Renal pelvis (tissue), 12 donors: ENCODE results near the gene RBM27. TPM values are rescaled to one million over a fixed set of nuclear protein-coding genes. Genes with fewer than 3 reads are reported as not detected.
"Not testable (repeated sequence)": the region's sequence is repeated elsewhere in the genome, so short reads cannot be mapped to it uniquely, and the experiment has no call there.

Experiments used
- DNase-seq: peaks from one replicate; pipeline ENCODE4 v3.0.0-alpha.2; 2013
- long read RNA-seq, 16 experiments: transcript quantifications; one replicate each; lab custom pipeline, GENCODE V29; 2026
- polyA plus RNA-seq, 3 donors: library from polyadenylated mRNA; unstranded; fragments of 120-200 nt; gene quantifications; one replicate each; pipeline ENCODE4 v1.2.1, GENCODE V29; 2013; ENCODE audit not compliant: insufficient read length in 3 of 3

The RBM27 gene
- 10 to 100 TPM; 24.1 to 26.5 (median 26.0) TPM for polyA plus RNA-seq
- long read RNA-seq, donor 1, full-length matches to known transcripts = 1 of 1 reads
- long read RNA-seq, donor 1, partial matches to known transcripts = 0 of 1 reads
- long read RNA-seq, donor 1, other reads (novel, unspliced or antisense) = 0 of 1 reads
- long read RNA-seq, donor 2 = 0 reads
- long read RNA-seq, donor 3 = 0 reads
- long read RNA-seq, donor 4 = 0 reads
- long read RNA-seq, donor 5 = 0 reads
- long read RNA-seq, donor 6 = 0 reads
- long read RNA-seq, donor 7, full-length matches to known transcripts = 1 of 1 reads
- long read RNA-seq, donor 7, partial matches to known transcripts = 0 of 1 reads
- long read RNA-seq, donor 7, other reads (novel, unspliced or antisense) = 0 of 1 reads
- long read RNA-seq, donor 8 = 0 reads
- long read RNA-seq, donor 9, full-length matches to known transcripts = 1 of 1 reads
- long read RNA-seq, donor 9, partial matches to known transcripts = 0 of 1 reads
- long read RNA-seq, donor 9, other reads (novel, unspliced or antisense) = 0 of 1 reads
- long read RNA-seq, donor 10 = 0 reads
- long read RNA-seq, donor 11, full-length matches to known transcripts = 1 of 1 reads
- long read RNA-seq, donor 11, partial matches to known transcripts = 0 of 1 reads
- long read RNA-seq, donor 11, other reads (novel, unspliced or antisense) = 0 of 1 reads
- long read RNA-seq, donor 12 = 0 reads
- long read RNA-seq, donor 13 = 0 reads
- long read RNA-seq, donor 14 = 0 reads
- long read RNA-seq, donor 15, partial matches to known transcripts = 0 of 1 reads
- long read RNA-seq, donor 15, other reads (novel, unspliced or antisense) = 0 of 1 reads
- long read RNA-seq, donor 16 = 0 reads

GRCh38 chr5:146203011-146203871 lies at the start of gene RBM27:
RBM27 (plus strand) TSS chr5:146203605; CDS start chr5:146203766, 161 bp downstream.
- peak; percentile 97 for DNase-seq

GRCh38 chr5:146158255-146158654 lies 45.1 kb upstream of the RBM27 start:
- no peak for DNase-seq

GRCh38 chr5:146164382-146164781 lies 39.0 kb upstream of the RBM27 start:
- DNase-seq = no peak

GRCh38 chr5:146165460-146165859 lies 37.9 kb upstream of the RBM27 start:
- no peak for DNase-seq

- no peak for DNase-seq
Measured at GRCh38 chr5:146165903-146166302, 37.5 kb upstream of the RBM27 start.

GRCh38 chr5:146169076-146169475 lies 34.3 kb upstream of the RBM27 start:
- DNase-seq = no peak

- DNase-seq = not testable (repeated sequence)
Measured at GRCh38 chr5:146173049-146173448, 30.4 kb upstream of the RBM27 start.

- DNase-seq = no peak
Measured at GRCh38 chr5:146173597-146173996, 29.8 kb upstream of the RBM27 start.

GRCh38 chr5:146176805-146177204 lies 26.6 kb upstream of the RBM27 start:
- DNase-seq = no peak

- DNase-seq = no peak
Measured at GRCh38 chr5:146179696-146180095, 23.7 kb upstream of the RBM27 start.

GRCh38 chr5:146183403-146183802 lies 20.0 kb upstream of the RBM27 start:
- DNase-seq = not testable (repeated sequence)

GRCh38 chr5:146185161-146185560 lies 18.2 kb upstream of the RBM27 start:
- DNase-seq = no peak

- no peak for DNase-seq
Measured at GRCh38 chr5:146188358-146188757, 15.0 kb upstream of the RBM27 start.

GRCh38 chr5:146192571-146193043 lies 10.8 kb upstream of the RBM27 start:
- DNase-seq = no peak

GRCh38 chr5:146193285-146193684 lies 10.1 kb upstream of the RBM27 start:
- no peak for DNase-seq

- DNase-seq = not testable (repeated sequence)
Measured at GRCh38 chr5:146194997-146195396, 8.4 kb upstream of the RBM27 start.

- DNase-seq = no peak
Measured at GRCh38 chr5:146196459-146197048, 6.9 kb upstream of the RBM27 start.

- DNase-seq = no peak
Measured at GRCh38 chr5:146199176-146199815, 4.1 kb upstream of the RBM27 start.

GRCh38 chr5:146201795-146202194 lies 1.6 kb upstream of the RBM27 start:
- DNase-seq = not testable (repeated sequence)

- DNase-seq = no peak
Measured at GRCh38 chr5:146203872-146204192, 427 bp downstream of the RBM27 start.
